ENCODE results near the gene AKR1B1.

DNA sequence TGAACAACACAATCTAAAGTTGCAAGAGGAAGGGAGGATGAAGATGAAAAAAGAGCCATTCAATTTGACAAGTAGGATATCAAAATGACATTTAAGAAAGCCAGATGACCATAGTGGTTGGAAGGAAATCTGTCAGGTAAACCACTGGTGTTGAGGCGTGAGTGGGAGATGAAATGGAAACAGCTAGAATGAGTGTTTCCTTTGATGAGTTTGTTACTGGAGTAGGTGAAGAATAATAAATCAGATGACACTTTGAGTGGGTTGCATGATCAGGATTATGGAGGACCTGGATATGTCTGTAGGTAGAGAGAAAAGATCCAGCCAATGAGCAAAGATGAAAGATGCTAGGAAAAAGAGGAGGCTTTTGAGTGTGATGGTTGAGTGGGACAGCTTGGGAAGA, 33.1 kb downstream of the AKR1B1 start:
- TF ChIP-seq, protein P1, sequence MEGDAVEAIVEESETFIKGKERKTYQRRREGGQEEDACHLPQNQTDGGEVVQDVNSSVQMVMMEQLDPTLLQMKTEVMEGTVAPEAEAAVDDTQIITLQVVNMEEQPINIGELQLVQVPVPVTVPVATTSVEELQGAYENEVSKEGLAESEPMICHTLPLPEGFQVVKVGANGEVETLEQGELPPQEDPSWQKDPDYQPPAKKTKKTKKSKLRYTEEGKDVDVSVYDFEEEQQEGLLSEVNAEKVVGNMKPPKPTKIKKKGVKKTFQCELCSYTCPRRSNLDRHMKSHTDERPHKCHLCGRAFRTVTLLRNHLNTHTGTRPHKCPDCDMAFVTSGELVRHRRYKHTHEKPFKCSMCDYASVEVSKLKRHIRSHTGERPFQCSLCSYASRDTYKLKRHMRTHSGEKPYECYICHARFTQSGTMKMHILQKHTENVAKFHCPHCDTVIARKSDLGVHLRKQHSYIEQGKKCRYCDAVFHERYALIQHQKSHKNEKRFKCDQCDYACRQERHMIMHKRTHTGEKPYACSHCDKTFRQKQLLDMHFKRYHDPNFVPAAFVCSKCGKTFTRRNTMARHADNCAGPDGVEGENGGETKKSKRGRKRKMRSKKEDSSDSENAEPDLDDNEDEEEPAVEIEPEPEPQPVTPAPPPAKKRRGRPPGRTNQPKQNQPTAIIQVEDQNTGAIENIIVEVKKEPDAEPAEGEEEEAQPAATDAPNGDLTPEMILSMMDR (IDR thresholded peaks at IDR 0.05) = no peak
- TF ChIP-seq POLR2A (IDR thresholded peaks at IDR 0.05) = no peak

Data from esophagus squamous epithelium (tissue), 4 donors.